Measurements from ENCODE around the gene PHACTR1.
"Not testable (repeated sequence)": the region's sequence is repeated elsewhere in the genome, so short reads cannot be mapped to it uniquely, and the experiment has no call there.

PHACTR1 gene

GRCh38 chr6:13156381-13156780 lies 439.8 kb downstream of the PHACTR1 start:
- TF ChIP-seq CTCF (IDR thresholded peaks at IDR 0.05; ENCODE audit: low read depth, low read length) (no peak), EZH2phosphoT487 (IDR thresholded peaks at IDR 0.05; ENCODE audit: low read depth) (no peak)
- no peak overlapping the region for H3K27ac ChIP-seq (ENCODE audit: low read length)
- H3K9me3 ChIP-seq (ENCODE audit: insufficient read depth, low read length): no peaks in the 10 kb centered on the region
- no peaks in the 10 kb centered on the region for H3K4me1 ChIP-seq (ENCODE audit: low read length)
- no peak overlapping the region for H3K4me3 ChIP-seq (ENCODE audit: low read length)
- H3K9ac ChIP-seq (ENCODE audit: low read length): no peak overlapping the region
- no peak overlapping the region for H3K4me2 ChIP-seq (ENCODE audit: low read length)
- H3K79me2 ChIP-seq (ENCODE audit: low read length): no peaks in the 10 kb centered on the region
- no peaks in the 10 kb centered on the region for H3K36me3 ChIP-seq (replicated peaks; ENCODE audit: low read depth, low read length)
- H4K20me1 ChIP-seq (ENCODE audit: insufficient read depth, low read length): no peaks in the 10 kb centered on the region
- H3K27me3 ChIP-seq (ENCODE audit: low read depth, low read length): peaks cover 7% of the 10 kb centered on the region
- H2AFZ ChIP-seq (ENCODE audit: low read depth, low read length): no peak overlapping the region

DNA sequence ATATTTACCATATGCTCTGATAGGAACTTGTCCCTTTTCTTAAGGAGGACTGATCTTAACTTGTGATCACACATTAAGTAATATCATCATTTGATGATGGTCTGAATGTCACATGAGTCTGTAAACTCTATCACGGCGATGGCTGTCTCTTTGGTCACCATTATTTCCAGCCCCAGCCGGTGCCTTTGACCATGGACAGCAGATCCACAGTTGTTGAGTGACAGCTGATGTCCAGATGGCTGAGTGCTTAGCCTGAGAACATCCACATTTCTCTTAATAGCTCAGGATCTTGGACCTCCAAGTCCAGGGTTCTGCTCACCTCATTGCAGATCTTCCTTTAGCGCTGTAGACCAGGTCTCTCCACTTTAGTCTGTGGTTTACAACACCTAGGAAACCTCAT lies 440.7 kb downstream of the PHACTR1 start:
- Histone ChIP-seq H3K27ac (ENCODE audit: low read length) (no peak overlapping the region), H3K9ac (ENCODE audit: low read length) (no peak overlapping the region), H3K9me3 (ENCODE audit: insufficient read depth, low read length) (no peaks in the 10 kb centered on the region), H3K27me3 (ENCODE audit: low read depth, low read length) (peaks cover 5% of the 10 kb centered on the region), H3K36me3 (replicated peaks; ENCODE audit: low read depth, low read length) (no peaks in the 10 kb centered on the region), H2AFZ (ENCODE audit: low read depth, low read length) (no peak overlapping the region), H3K4me3 (ENCODE audit: low read length) (no peak overlapping the region), H3K4me1 (ENCODE audit: low read length) (no peaks in the 10 kb centered on the region), H4K20me1 (ENCODE audit: insufficient read depth, low read length) (no peaks in the 10 kb centered on the region), H3K4me2 (ENCODE audit: low read length) (no peak overlapping the region), H3K79me2 (ENCODE audit: low read length) (no peaks in the 10 kb centered on the region)
- TF ChIP-seq EZH2phosphoT487 (IDR thresholded peaks at IDR 0.05; ENCODE audit: low read depth) (no peak), CTCF (IDR thresholded peaks at IDR 0.05; ENCODE audit: low read depth, low read length) (no peak)

GRCh38 chr6:13159300-13159699 lies 442.7 kb downstream of the PHACTR1 start:
- no peaks in the 10 kb centered on the region for H3K4me1 ChIP-seq (ENCODE audit: low read length)
- H3K4me2 ChIP-seq (ENCODE audit: low read length): no peak overlapping the region
- TF ChIP-seq EZH2phosphoT487 (IDR thresholded peaks at IDR 0.05; ENCODE audit: low read depth) (no peak), CTCF (IDR thresholded peaks at IDR 0.05; ENCODE audit: low read depth, low read length) (no peak)

DNA sequence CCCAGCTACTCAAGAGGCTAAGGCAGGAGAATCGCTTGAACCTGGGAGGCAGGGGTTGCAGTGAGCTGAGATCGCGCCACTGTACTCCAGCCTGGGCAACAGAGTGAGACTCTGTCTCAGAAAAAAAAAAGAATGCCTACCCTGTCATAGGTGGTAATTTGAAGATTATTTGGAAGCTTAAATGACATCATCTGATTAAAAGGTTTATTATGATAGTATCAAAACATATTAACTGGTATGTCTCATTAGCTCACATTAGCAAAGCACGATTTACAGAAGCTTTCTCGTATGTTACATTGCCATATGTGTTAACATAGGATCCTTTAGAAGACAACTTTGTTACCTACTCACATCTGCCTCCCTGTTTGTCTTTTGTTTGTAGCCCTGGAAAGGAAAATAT lies 443.3 kb downstream of the PHACTR1 start:
- not testable (repeated sequence) for H3K27me3 ChIP-seq (ENCODE audit: low read depth, low read length); H3K4me1 ChIP-seq (ENCODE audit: low read length); H3K4me3 ChIP-seq (ENCODE audit: low read length); H3K9me3 ChIP-seq (ENCODE audit: insufficient read depth, low read length); H2AFZ ChIP-seq (ENCODE audit: low read depth, low read length); H3K79me2 ChIP-seq (ENCODE audit: low read length); H3K27ac ChIP-seq (ENCODE audit: low read length); H3K4me2 ChIP-seq (ENCODE audit: low read length); H4K20me1 ChIP-seq (ENCODE audit: insufficient read depth, low read length); H3K36me3 ChIP-seq (replicated peaks; ENCODE audit: low read depth, low read length); H3K9ac ChIP-seq (ENCODE audit: low read length)

More at GRCh38 chr6:13159300-13159699, 442.7 kb downstream of the PHACTR1 start:
- Histone ChIP-seq H3K9ac (ENCODE audit: low read length) (no peak overlapping the region), H2AFZ (ENCODE audit: low read depth, low read length) (no peak overlapping the region), H3K4me3 (ENCODE audit: low read length) (no peak overlapping the region), H3K9me3 (ENCODE audit: insufficient read depth, low read length) (no peaks in the 10 kb centered on the region), H3K79me2 (ENCODE audit: low read length) (no peaks in the 10 kb centered on the region), H3K27me3 (ENCODE audit: low read depth, low read length) (no peaks in the 10 kb centered on the region), H4K20me1 (ENCODE audit: insufficient read depth, low read length) (no peaks in the 10 kb centered on the region), H3K36me3 (replicated peaks; ENCODE audit: low read depth, low read length) (no peaks in the 10 kb centered on the region), H3K27ac (ENCODE audit: low read length) (no peak overlapping the region)

Data from OCI-LY3 (cell line).